ENCODE results near the gene EFCAB6. TPM values are rescaled to one million over a fixed set of nuclear protein-coding genes. Genes with fewer than 3 reads are reported as not detected.

Gene EFCAB6
- total RNA-seq, 1 experiment from 2014 or later, result 0.21 TPM

- Histone ChIP-seq H3K27me3 (ENCODE audit: control insufficient read depth, insufficient read depth, low read length) (no peaks in the 10 kb centered on the region), H3K27ac (ENCODE audit: low read length) (no peak overlapping the region), H3K36me3 (ENCODE audit: control insufficient read depth, insufficient read depth, low read length) (no peaks in the 10 kb centered on the region), H3K4me3 (ENCODE audit: low read depth in 2 of 2, low read length in 2 of 2) (no peak overlapping the region), H3K9me3 (ENCODE audit: control insufficient read depth, insufficient read depth, low read depth, low read length) (no peaks in the 10 kb centered on the region), H3K4me1 (ENCODE audit: control insufficient read depth, insufficient read depth, low read length) (no peaks in the 10 kb centered on the region)
- POLR2A ChIA-PET, result no interaction called here
- in situ Hi-C loops (cut with HindIII; ENCODE audit: low pct_unique_long_range_greater_than_20kb, low sequenced_read_pairs), result no loop called here
- intact Hi-C loops (cut with micrococcal nuclease; ENCODE audit: unreplicated experiment), result no loop called here
- TF ChIP-seq POLR2AphosphoS5 (IDR thresholded peaks at IDR 0.05; ENCODE audit: low read depth, low read length) (no peak), TCF7L2 (IDR thresholded peaks at IDR 0.05; ENCODE audit: low read depth, low read length) (no peak), SIN3A (IDR thresholded peaks at IDR 0.05; ENCODE audit: borderline replicate concordance, insufficient read depth, low read depth, low read length) (no peak)
- CTCF ChIA-PET, result no interaction called here
- BruUV-seq (replicated peaks), result no TSS peak
- DNase-seq (ENCODE audit: low read depth, low spot score) (no peak), ATAC-seq (no peak)
These were observed 181.7 kb downstream of the EFCAB6 start for GRCh38 chr22:43630451-43630850.

GRCh38 chr22:43628250-43628649 is 183.9 kb downstream of the EFCAB6 start:
- in situ Hi-C loops (cut with HindIII; ENCODE audit: low pct_unique_long_range_greater_than_20kb, low sequenced_read_pairs) (no loop called here), intact Hi-C loops (cut with micrococcal nuclease; ENCODE audit: unreplicated experiment) (no loop called here)
- DNase-seq (ENCODE audit: low read depth, low spot score), result no peak
- TF ChIP-seq SIN3A (IDR thresholded peaks at IDR 0.05; ENCODE audit: borderline replicate concordance, insufficient read depth, low read depth, low read length) (no peak), POLR2AphosphoS5 (IDR thresholded peaks at IDR 0.05; ENCODE audit: low read depth, low read length) (no peak), TCF7L2 (IDR thresholded peaks at IDR 0.05; ENCODE audit: low read depth, low read length) (no peak), CTCF (IDR thresholded peaks at IDR 0.05) (no peak), REST (IDR thresholded peaks at IDR 0.05; ENCODE audit: insufficient read depth in 1 of 2, low read depth in 2 of 2, low read length in 1 of 2) (no peak)
- ChIA-PET POLR2A (no interaction called here), CTCF (no interaction called here)
- H3K27me3 ChIP-seq (ENCODE audit: control insufficient read depth, insufficient read depth, low read length), result no peaks in the 10 kb centered on the region
- H3K4me1 ChIP-seq (ENCODE audit: control insufficient read depth, insufficient read depth, low read length), result peaks cover 8% of the 10 kb centered on the region; the same call in 1 of the 2 replicates
- no TSS peak for BruUV-seq (replicated peaks)
- H3K36me3 ChIP-seq (ENCODE audit: control insufficient read depth, insufficient read depth, low read length), result no peaks in the 10 kb centered on the region
- no peak overlapping the region for H3K27ac ChIP-seq (ENCODE audit: low read length)
- no peak overlapping the region for H3K4me3 ChIP-seq (ENCODE audit: low read depth in 2 of 2, low read length in 2 of 2)
- H3K9me3 ChIP-seq (ENCODE audit: control insufficient read depth, insufficient read depth, low read depth, low read length), result no peaks in the 10 kb centered on the region
- no peak for ATAC-seq

- no peaks in the 10 kb centered on the region for H3K27me3 ChIP-seq (ENCODE audit: control insufficient read depth, insufficient read depth, low read length)
- intact Hi-C loops (cut with micrococcal nuclease; ENCODE audit: unreplicated experiment) (no loop called here), in situ Hi-C loops (cut with HindIII; ENCODE audit: low pct_unique_long_range_greater_than_20kb, low sequenced_read_pairs) (no loop called here)
- POLR2A ChIA-PET, result no interaction called here
- TF ChIP-seq CTCF (IDR thresholded peaks at IDR 0.05) (no peak), REST (IDR thresholded peaks at IDR 0.05; ENCODE audit: insufficient read depth in 1 of 2, low read depth in 2 of 2, low read length in 1 of 2) (no peak), TCF7L2 (IDR thresholded peaks at IDR 0.05; ENCODE audit: low read depth, low read length) (no peak), SIN3A (IDR thresholded peaks at IDR 0.05; ENCODE audit: borderline replicate concordance, insufficient read depth, low read depth, low read length) (no peak), POLR2AphosphoS5 (IDR thresholded peaks at IDR 0.05; ENCODE audit: low read depth, low read length) (no peak)
- peaks cover 8% of the 10 kb centered on the region; the same call in 1 of the 2 replicates for H3K4me1 ChIP-seq (ENCODE audit: control insufficient read depth, insufficient read depth, low read length)
- no TSS peak for BruUV-seq (replicated peaks)
- DNase-seq (ENCODE audit: low read depth, low spot score) (no peak), ATAC-seq (no peak)
- no peak overlapping the region for H3K27ac ChIP-seq (ENCODE audit: low read length)
- no peak overlapping the region for H3K4me3 ChIP-seq (ENCODE audit: low read depth in 2 of 2, low read length in 2 of 2)
- H3K36me3 ChIP-seq (ENCODE audit: control insufficient read depth, insufficient read depth, low read length), result no peaks in the 10 kb centered on the region
- H3K9me3 ChIP-seq (ENCODE audit: control insufficient read depth, insufficient read depth, low read depth, low read length), result no peaks in the 10 kb centered on the region
- CTCF ChIA-PET, result no interaction called here
These were observed 184.5 kb downstream of the EFCAB6 start for GRCh38 chr22:43627485-43628213.
